HepG2 (cell line): Measurements from ENCODE around the gene SNED1. TPM values are rescaled to one million over a fixed set of nuclear protein-coding genes. Genes with fewer than 3 reads are reported as not detected.

Source experiments
- HDAC2 ChIP-seq: sonication (generic); formaldehyde crosslinking; IDR thresholded peaks from 2 replicates; pipeline ENCODE4 v1.4.0; 2020; ENCODE audit warnings: missing genetic modification reagents
- KDM3A ChIP-seq: IDR thresholded peaks from 2 replicates; pipeline ENCODE4 v1.6.1; 2018; ENCODE audit warnings: low read depth, missing compliant biosample characterization
- MAFG ChIP-seq: sonication (generic); formaldehyde crosslinking; IDR thresholded peaks from 2 replicates; pipeline ENCODE4 v1.5.1; 2020; ENCODE audit warnings: mild to moderate bottlenecking, missing genetic modification reagents
- NAIF1 ChIP-seq: sonication (generic); formaldehyde crosslinking; IDR thresholded peaks from 2 replicates; pipeline ENCODE4 v1.5.0; 2020; ENCODE audit warnings: mild to moderate bottlenecking, missing genetic modification reagents, borderline replicate concordance
- SOX5 ChIP-seq: IDR thresholded peaks from 2 replicates; pipeline ENCODE4 v1.6.1; 2016; ENCODE audit warnings: borderline replicate concordance
- TEAD2 ChIP-seq: sonication (generic); formaldehyde crosslinking; IDR thresholded peaks from 2 replicates; pipeline ENCODE4 v1.9.0; 2021; ENCODE audit warnings: missing genetic modification reagents
- ZBTB7A ChIP-seq: sonication (generic); formaldehyde crosslinking; IDR thresholded peaks from 2 replicates; pipeline ENCODE4 v1.8.0; 2022; ENCODE audit warnings: mild to moderate bottlenecking, missing genetic modification reagents
- ZNF441 ChIP-seq: sonication (generic); formaldehyde crosslinking; IDR thresholded peaks from 2 replicates; pipeline ENCODE4 v1.7.0; 2021; ENCODE audit warnings: missing genetic modification reagents, borderline replicate concordance
- ZNF552 ChIP-seq: sonication (generic); formaldehyde crosslinking; IDR thresholded peaks from 2 replicates; pipeline ENCODE4 v1.9.0; 2022; ENCODE audit warnings: missing genetic modification reagents, mild to moderate bottlenecking, borderline replicate concordance
- ZNF772 ChIP-seq: sonication (generic); formaldehyde crosslinking; IDR thresholded peaks from 2 replicates; pipeline ENCODE4 v1.5.0; 2020; ENCODE audit warnings: mild to moderate bottlenecking, missing genetic modification reagents
- ZNF883 ChIP-seq: sonication (generic); formaldehyde crosslinking; IDR thresholded peaks from 2 replicates; pipeline ENCODE4 v1.5.1; 2020; ENCODE audit warnings: mild to moderate bottlenecking, missing genetic modification reagents; ENCODE audit errors: not compliant biosample characterization
- polyA plus RNA-seq, 8 experiments: library from polyadenylated mRNA; depleted of rRNA in 3 of 8; stranded (reverse) in 7 of 8; unstranded in 1 of 8; fragments of >200 nt; fragmentation: Illumina TruSeq in 4 of 8; extraction: Trizol in 4 of 8; gene quantifications; 2 replicates each; pipeline versions ENCODE4 v1.2.1 to v1.2.3, GENCODE V29; 2011 to 2016; ENCODE audit warnings: low read depth in 4 of 8, missing spikeins in 1 of 8, mixed read lengths in 1 of 8; ENCODE audit not compliant: insufficient read depth in 1 of 8
- total RNA-seq, 5 experiments: library from RNA; depleted of rRNA; stranded (reverse); fragments of >200 nt; fragmentation: Illumina TruSeq; extraction: Trizol; gene quantifications; 2 replicates each; pipeline ENCODE4 v1.2.3, GENCODE V29; 2016; ENCODE audit warnings: low read depth in 1 of 5
- TF ChIP-seq, protein P1 (sequence below): sonication (generic); formaldehyde crosslinking; IDR thresholded peaks from 2 replicates; pipeline ENCODE4 v1.5.0; 2020; ENCODE audit warnings: mild to moderate bottlenecking, missing genetic modification reagents, borderline replicate concordance
- TF ChIP-seq, protein P2 (sequence below): sonication (generic); formaldehyde crosslinking; IDR thresholded peaks from 2 replicates; pipeline ENCODE4 v1.4.0; 2020; ENCODE audit warnings: missing genetic modification reagents, mild to moderate bottlenecking, borderline replicate concordance
- TF ChIP-seq, protein P3 (sequence below): sonication (generic); formaldehyde crosslinking; IDR thresholded peaks from 2 replicates; pipeline ENCODE4 v1.4.0; 2020; ENCODE audit warnings: missing genetic modification reagents
- TF ChIP-seq, protein P4 (sequence below): sonication (generic); formaldehyde crosslinking; IDR thresholded peaks from 2 replicates; pipeline ENCODE4 v1.8.0; 2022; ENCODE audit warnings: missing genetic modification reagents, mild to moderate bottlenecking, borderline replicate concordance
- TF ChIP-seq, protein P5 (sequence below): sonication (generic); formaldehyde crosslinking; IDR thresholded peaks from 2 replicates; pipeline ENCODE4 v1.4.0; 2020; ENCODE audit warnings: missing genetic modification reagents, borderline replicate concordance

SNED1 gene
- total and polyA plus RNA-seq, 2 of the 13 experiments (the other 11 are each of a cell fraction or from before 2014, with no cell fraction given) = 0.15 to 0.65 TPM

DNA sequence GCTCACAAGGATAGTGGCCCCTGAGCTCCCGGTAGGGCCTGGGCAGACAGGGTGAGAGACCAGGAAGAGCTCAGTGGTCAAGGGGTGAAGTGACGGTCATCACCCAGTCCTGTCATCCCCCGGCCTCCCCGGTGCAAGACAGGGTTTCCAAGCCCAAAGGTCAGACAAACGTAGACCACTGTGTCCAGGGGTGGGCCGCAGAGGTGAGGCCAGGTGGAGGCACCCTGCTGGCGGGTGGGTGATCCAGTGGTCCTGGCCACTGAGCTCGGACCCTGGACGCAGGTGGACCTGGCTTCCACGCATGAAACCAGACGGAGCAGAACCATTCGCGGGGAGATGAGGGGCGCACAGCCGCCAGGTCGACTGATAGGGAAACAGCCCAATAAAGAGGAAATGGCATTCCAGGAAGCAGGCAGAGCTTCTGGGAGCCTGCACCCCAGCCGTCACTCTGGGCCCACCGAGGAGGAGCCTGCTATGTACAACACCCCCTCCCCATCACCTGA lies 14.4 kb upstream of the SNED1 start (continued):
- TF ChIP-seq, protein P1, sequence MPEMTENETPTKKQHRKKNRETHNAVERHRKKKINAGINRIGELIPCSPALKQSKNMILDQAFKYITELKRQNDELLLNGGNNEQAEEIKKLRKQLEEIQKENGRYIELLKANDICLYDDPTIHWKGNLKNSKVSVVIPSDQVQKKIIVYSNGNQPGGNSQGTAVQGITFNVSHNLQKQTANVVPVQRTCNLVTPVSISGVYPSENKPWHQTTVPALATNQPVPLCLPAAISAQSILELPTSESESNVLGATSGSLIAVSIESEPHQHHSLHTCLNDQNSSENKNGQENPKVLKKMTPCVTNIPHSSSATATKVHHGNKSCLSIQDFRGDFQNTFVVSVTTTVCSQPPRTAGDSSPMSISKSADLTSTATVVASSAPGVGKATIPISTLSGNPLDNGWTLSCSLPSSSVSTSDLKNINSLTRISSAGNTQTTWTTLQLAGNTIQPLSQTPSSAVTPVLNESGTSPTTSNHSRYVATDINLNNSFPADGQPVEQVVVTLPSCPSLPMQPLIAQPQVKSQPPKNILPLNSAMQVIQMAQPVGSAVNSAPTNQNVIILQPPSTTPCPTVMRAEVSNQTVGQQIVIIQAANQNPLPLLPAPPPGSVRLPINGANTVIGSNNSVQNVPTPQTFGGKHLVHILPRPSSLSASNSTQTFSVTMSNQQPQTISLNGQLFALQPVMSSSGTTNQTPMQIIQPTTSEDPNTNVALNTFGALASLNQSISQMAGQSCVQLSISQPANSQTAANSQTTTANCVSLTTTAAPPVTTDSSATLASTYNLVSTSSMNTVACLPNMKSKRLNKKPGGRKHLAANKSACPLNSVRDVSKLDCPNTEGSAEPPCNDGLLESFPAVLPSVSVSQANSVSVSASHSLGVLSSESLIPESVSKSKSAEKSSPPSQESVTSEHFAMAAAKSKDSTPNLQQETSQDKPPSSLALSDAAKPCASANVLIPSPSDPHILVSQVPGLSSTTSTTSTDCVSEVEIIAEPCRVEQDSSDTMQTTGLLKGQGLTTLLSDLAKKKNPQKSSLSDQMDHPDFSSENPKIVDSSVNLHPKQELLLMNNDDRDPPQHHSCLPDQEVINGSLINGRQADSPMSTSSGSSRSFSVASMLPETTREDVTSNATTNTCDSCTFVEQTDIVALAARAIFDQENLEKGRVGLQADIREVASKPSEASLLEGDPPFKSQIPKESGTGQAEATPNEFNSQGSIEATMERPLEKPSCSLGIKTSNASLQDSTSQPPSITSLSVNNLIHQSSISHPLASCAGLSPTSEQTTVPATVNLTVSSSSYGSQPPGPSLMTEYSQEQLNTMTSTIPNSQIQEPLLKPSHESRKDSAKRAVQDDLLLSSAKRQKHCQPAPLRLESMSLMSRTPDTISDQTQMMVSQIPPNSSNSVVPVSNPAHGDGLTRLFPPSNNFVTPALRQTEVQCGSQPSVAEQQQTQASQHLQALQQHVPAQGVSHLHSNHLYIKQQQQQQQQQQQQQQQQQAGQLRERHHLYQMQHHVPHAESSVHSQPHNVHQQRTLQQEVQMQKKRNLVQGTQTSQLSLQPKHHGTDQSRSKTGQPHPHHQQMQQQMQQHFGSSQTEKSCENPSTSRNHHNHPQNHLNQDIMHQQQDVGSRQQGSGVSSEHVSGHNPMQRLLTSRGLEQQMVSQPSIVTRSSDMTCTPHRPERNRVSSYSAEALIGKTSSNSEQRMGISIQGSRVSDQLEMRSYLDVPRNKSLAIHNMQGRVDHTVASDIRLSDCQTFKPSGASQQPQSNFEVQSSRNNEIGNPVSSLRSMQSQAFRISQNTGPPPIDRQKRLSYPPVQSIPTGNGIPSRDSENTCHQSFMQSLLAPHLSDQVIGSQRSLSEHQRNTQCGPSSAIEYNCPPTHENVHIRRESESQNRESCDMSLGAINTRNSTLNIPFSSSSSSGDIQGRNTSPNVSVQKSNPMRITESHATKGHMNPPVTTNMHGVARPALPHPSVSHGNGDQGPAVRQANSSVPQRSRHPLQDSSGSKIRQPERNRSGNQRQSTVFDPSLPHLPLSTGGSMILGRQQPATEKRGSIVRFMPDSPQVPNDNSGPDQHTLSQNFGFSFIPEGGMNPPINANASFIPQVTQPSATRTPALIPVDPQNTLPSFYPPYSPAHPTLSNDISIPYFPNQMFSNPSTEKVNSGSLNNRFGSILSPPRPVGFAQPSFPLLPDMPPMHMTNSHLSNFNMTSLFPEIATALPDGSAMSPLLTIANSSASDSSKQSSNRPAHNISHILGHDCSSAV = no peak
- TF ChIP-seq ZBTB7A (CRISPR knock-in tag) = 0 out of 2 replicates have a peak, but pooled peaks have one; percentile 26
- TF ChIP-seq, protein P2, sequence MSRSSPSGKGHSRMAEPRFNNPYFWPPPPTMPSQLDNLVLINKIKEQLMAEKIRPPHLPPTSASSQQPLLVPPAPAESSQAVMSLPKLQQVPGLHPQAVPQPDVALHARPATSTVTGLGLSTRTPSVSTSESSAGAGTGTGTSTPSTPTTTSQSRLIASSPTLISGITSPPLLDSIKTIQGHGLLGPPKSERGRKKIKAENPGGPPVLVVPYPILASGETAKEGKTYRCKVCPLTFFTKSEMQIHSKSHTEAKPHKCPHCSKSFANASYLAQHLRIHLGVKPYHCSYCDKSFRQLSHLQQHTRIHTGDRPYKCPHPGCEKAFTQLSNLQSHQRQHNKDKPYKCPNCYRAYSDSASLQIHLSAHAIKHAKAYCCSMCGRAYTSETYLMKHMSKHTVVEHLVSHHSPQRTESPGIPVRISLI (CRISPR knock-in tag) = no peak
- TF ChIP-seq ZNF552 (CRISPR knock-in tag) = no peak
- no peak for TF ChIP-seq MAFG (CRISPR knock-in tag)
- TF ChIP-seq, protein P3, sequence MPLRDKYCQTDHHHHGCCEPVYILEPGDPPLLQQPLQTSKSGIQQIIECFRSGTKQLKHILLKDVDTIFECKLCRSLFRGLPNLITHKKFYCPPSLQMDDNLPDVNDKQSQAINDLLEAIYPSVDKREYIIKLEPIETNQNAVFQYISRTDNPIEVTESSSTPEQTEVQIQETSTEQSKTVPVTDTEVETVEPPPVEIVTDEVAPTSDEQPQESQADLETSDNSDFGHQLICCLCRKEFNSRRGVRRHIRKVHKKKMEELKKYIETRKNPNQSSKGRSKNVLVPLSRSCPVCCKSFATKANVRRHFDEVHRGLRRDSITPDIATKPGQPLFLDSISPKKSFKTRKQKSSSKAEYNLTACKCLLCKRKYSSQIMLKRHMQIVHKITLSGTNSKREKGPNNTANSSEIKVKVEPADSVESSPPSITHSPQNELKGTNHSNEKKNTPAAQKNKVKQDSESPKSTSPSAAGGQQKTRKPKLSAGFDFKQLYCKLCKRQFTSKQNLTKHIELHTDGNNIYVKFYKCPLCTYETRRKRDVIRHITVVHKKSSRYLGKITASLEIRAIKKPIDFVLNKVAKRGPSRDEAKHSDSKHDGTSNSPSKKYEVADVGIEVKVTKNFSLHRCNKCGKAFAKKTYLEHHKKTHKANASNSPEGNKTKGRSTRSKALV (CRISPR knock-in tag) = no peak
- TF ChIP-seq ZNF441 (CRISPR knock-in tag) = no peak
- TF ChIP-seq SOX5 (CRISPR knock-in tag) = no peak
- TF ChIP-seq ZNF772 = no peak
- TF ChIP-seq, protein P4, sequence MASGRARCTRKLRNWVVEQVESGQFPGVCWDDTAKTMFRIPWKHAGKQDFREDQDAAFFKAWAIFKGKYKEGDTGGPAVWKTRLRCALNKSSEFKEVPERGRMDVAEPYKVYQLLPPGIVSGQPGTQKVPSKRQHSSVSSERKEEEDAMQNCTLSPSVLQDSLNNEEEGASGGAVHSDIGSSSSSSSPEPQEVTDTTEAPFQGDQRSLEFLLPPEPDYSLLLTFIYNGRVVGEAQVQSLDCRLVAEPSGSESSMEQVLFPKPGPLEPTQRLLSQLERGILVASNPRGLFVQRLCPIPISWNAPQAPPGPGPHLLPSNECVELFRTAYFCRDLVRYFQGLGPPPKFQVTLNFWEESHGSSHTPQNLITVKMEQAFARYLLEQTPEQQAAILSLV (CRISPR knock-in tag) = peak; percentile 27; the same call in 1 of the 2 replicates
- no peak for TF ChIP-seq KDM3A (CRISPR knock-in tag)
- TF ChIP-seq NAIF1 (CRISPR knock-in tag) = no peak
- TF ChIP-seq ZNF883 = no peak
- TF ChIP-seq HDAC2 (CRISPR knock-in tag) = no peak
- TF ChIP-seq, protein P5, sequence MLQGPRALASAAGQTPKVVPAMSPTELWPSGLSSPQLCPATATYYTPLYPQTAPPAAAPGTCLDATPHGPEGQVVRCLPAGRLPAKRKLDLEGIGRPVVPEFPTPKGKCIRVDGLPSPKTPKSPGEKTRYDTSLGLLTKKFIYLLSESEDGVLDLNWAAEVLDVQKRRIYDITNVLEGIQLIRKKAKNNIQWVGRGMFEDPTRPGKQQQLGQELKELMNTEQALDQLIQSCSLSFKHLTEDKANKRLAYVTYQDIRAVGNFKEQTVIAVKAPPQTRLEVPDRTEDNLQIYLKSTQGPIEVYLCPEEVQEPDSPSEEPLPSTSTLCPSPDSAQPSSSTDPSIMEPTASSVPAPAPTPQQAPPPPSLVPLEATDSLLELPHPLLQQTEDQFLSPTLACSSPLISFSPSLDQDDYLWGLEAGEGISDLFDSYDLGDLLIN = no peak
- no peak for TF ChIP-seq TEAD2
